ENCODE data around the gene OR2AE1. TPM values are rescaled to one million over a fixed set of nuclear protein-coding genes. Genes with fewer than 3 reads are reported as not detected.

Gene OR2AE1
- total RNA-seq, 1 donor from 2014 or later = not detected

DNA sequence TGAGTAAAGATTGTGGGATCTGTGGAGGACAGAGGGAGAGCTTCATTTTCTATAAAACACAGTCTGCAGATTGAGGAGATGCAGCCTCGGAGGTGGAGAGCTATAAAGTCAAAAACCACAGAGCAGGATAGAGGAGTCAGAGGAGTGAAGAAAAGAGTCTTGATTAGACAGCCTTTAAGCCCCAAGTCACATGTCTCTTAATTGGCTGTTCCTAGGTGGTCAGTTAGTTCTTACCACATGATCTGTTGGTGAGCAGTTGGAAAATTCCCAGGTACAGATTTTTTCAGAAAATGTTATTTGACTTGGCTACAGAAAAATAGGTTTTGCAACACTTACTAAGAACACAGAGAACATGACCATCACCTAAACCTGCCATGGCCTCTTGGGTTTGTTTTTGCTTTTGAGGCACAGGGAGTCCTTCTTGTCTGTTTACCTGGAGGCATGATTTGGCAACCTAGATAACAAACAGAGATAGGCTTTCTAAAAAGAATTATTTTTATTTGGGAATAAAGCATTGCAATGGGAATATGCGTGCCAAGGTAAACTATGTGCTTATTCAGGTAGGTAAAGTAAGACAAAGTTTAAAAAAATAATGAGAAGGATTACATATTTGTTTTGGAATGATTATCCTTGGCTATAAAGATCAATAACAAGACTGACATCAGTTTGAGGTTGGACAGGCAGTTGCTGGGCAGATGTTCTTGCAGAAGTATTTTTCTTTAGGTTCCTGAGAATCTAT lies 49.6 kb downstream of the OR2AE1 start:
- intact Hi-C loops (cut with DNase I) = no loop called here

More for the DNA sequence above, 49.6 kb downstream of the OR2AE1 start:
- DNase-seq = no peak
- ATAC-seq (ENCODE audit: poor library complexity) = no peak

Other genes starting within 250 kb of the OR2AE1 start
- not detected for gene CYP3A5, start 197.0 kb downstream of the OR2AE1 start, total RNA-seq
- not detected for gene CYP3A7, start 141.8 kb downstream of the OR2AE1 start, total RNA-seq
- gene CYP3A4, start 92.8 kb downstream of the OR2AE1 start, total RNA-seq = 0.70 TPM
- not detected for gene CYP3A43, start 49.0 kb downstream of the OR2AE1 start, total RNA-seq
- gene TRIM4, start 42.5 kb upstream of the OR2AE1 start, total RNA-seq = 6.9 TPM
- 0.19 TPM for gene GJC3, start 52.6 kb upstream of the OR2AE1 start, total RNA-seq
- gene AZGP1, start 99.0 kb upstream of the OR2AE1 start, total RNA-seq = 113 TPM
- 30.3 TPM for gene ZKSCAN1, start 138.6 kb upstream of the OR2AE1 start, total RNA-seq
- 6.9 TPM for gene ZSCAN21, start 172.7 kb upstream of the OR2AE1 start, total RNA-seq
- gene ZNF3, start 204.7 kb upstream of the OR2AE1 start, total RNA-seq = 12.0 TPM
- 107 TPM for gene COPS6, start 211.9 kb upstream of the OR2AE1 start, total RNA-seq
- 21.6 TPM for gene MCM7, start 224.4 kb upstream of the OR2AE1 start, total RNA-seq
- gene AP4M1, start 224.6 kb upstream of the OR2AE1 start, total RNA-seq = 13.4 TPM
- gene TAF6, start 242.3 kb upstream of the OR2AE1 start, total RNA-seq = 35.8 TPM
- 9.5 TPM for gene CNPY4, start 242.6 kb upstream of the OR2AE1 start, total RNA-seq
- 2.6 TPM for gene MBLAC1, start 249.9 kb upstream of the OR2AE1 start, total RNA-seq

Measured in Right ventricle myocardium superior (tissue), 1 donor.